ENCODE results near the gene SDHA. TPM values are rescaled to one million over a fixed set of nuclear protein-coding genes. Genes with fewer than 3 reads are reported as not detected.
A peak's percentile ranks its signal among the peaks of the same experiment; 100 is the strongest.
"Not testable (repeated sequence)": the region's sequence is repeated elsewhere in the genome, so short reads cannot be mapped to it uniquely, and the experiment has no call there.

Gene SDHA
- total and polyA plus RNA-seq, 2 experiments from 2014 or later = 247 to 328 TPM

DNA sequence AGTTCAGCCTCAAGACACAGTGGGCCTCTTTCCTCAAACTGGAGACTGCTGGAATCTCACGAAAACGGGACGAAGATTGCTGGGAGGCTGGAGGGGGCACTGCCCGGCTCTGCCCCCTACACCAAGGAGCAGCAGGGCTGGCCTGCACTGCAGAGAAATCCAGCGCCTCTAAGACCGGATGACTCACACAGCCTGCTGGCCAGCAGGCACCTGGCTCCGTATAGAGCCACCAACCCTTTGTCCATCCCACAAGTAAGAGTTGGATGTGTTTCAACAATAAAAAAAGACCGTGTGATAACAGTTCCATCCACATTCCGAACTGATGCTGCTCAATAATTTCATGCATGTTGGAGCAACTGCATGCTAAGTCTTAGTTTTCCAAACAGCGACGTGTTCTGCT lies 11.7 kb upstream of the SDHA start:
- Histone ChIP-seq H3K27me3 (no peaks in the 10 kb centered on the region), H3K36me3 (peaks cover 8% of the 10 kb centered on the region), H3K27ac (peak overlapping the region; percentile 95), H3K9me3 (ENCODE audit: low read depth) (no peaks in the 10 kb centered on the region), H3K4me3 (no peak overlapping the region), H3K4me1 (ENCODE audit: low read depth) (peaks cover 45% of the 10 kb centered on the region)
- peak in 1 of 2 donors; percentile 67 for DNase-seq (ENCODE audit: low read depth in 1 of 2, low spot score in 1 of 2)
- TF ChIP-seq, protein P1, sequence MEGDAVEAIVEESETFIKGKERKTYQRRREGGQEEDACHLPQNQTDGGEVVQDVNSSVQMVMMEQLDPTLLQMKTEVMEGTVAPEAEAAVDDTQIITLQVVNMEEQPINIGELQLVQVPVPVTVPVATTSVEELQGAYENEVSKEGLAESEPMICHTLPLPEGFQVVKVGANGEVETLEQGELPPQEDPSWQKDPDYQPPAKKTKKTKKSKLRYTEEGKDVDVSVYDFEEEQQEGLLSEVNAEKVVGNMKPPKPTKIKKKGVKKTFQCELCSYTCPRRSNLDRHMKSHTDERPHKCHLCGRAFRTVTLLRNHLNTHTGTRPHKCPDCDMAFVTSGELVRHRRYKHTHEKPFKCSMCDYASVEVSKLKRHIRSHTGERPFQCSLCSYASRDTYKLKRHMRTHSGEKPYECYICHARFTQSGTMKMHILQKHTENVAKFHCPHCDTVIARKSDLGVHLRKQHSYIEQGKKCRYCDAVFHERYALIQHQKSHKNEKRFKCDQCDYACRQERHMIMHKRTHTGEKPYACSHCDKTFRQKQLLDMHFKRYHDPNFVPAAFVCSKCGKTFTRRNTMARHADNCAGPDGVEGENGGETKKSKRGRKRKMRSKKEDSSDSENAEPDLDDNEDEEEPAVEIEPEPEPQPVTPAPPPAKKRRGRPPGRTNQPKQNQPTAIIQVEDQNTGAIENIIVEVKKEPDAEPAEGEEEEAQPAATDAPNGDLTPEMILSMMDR (IDR thresholded peaks at IDR 0.05; ENCODE audit: low read depth, low read length) = no peak

DNA sequence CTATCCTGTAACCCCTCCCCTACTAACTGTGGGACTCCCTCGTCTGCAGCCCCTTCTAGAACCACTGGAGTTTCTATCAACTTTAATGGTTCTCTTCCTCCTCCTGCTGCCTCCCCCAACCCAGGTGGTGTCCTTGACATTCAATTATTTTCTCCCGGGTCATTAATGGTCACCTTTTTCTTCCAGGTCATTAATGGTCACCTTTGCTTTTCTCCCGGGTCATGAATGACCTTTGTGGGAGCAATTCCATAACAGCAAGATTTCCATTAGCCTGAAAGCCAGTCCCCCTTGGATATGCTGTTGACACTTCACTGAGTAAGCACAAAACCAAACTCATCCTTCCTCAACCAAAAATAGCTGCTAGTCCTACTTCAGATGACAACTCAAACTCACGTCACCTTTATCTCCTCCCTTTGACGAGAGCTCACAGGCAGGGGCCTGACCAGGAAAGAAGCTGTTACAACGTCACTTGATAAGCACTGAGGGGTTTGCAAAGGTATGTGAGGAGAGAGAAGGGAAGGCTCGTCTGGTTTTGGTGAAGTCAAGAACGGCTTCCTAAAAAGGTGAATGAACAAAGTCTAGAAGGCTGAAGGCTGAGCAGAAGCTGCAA lies 11.1 kb upstream of the SDHA start:
- TF ChIP-seq, protein P1 (IDR thresholded peaks at IDR 0.05; ENCODE audit: low read depth, low read length) = no peak
- Histone ChIP-seq H3K36me3 (peaks cover 8% of the 10 kb centered on the region), H3K9me3 (ENCODE audit: low read depth) (no peaks in the 10 kb centered on the region), H3K27me3 (no peaks in the 10 kb centered on the region), H3K4me1 (ENCODE audit: low read depth) (peaks cover 39% of the 10 kb centered on the region), H3K27ac (peak overlapping the region; percentile 95), H3K4me3 (no peak overlapping the region)
- peak in 1 of 2 donors; percentile 75 for DNase-seq (ENCODE audit: low read depth in 1 of 2, low spot score in 1 of 2)

DNA sequence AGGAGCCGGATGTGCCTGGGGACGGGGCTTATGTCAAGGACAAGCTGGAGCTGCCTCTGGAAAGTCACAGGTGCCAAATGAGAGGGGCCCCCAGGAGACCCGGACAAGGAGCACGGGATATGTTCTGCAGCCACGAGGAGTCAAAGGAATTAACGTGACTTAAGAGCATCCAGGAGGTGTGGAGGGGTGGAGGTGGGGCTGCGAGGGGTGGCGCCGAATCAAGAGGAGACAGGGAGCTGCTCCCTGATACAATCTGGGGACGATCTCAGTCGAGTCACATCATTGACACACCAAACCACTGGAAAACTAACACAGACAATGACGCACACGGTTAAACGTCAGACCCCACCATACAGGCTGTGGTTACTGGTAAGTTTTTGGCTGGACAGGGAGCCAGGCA lies 10.5 kb upstream of the SDHA start:
- H3K4me1 ChIP-seq (ENCODE audit: low read depth) = peaks cover 39% of the 10 kb centered on the region
- H3K9me3 ChIP-seq (ENCODE audit: low read depth) = no peaks in the 10 kb centered on the region
- H3K36me3 ChIP-seq = peaks cover 8% of the 10 kb centered on the region
- DNase-seq (ENCODE audit: low read depth in 1 of 2, low spot score in 1 of 2) = peak in 1 of 2 donors; percentile 36
- TF ChIP-seq, protein P1 (IDR thresholded peaks at IDR 0.05; ENCODE audit: low read depth, low read length) = no peak
- peak overlapping the region; percentile 95 for H3K27ac ChIP-seq
- H3K27me3 ChIP-seq = no peaks in the 10 kb centered on the region
- H3K4me3 ChIP-seq = no peak overlapping the region

DNA sequence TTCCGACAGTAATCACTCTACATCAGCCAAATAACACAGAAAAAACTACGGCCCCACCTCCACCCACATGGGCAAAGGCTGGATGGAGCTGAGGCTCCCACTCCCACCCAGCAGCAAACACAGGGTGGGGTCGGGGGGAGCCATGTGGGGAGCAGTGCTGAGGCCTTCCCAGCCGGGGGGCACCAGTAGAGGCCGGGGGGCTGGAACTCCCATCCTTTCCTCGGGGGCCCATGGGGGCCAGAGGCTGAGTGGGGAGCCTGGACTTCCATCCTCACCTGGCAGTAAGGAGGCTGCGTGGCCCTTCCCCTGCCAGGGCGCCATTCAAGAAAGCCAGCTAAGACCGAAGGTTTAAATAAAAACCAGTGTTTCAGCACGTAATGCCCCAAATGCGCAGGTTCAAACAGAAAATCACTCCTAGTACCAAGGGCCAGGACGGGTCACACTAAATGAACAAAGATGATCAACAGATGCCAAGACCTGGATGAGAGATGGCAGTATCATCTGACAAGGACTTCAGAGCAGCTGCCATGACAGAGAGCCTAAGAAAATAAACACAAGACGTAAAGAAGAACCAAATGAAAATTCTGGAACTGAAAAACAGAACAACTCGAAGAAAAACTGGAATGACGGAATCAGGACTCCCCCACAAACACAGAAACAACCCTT lies 9.5 kb upstream of the SDHA start:
- DNase-seq (ENCODE audit: low read depth in 1 of 2, low spot score in 1 of 2) = no peak
- no peak overlapping the region for H3K4me3 ChIP-seq
- H3K4me1 ChIP-seq (ENCODE audit: low read depth) = peaks cover 39% of the 10 kb centered on the region
- peaks cover 8% of the 10 kb centered on the region for H3K36me3 ChIP-seq
- TF ChIP-seq, protein P1 (IDR thresholded peaks at IDR 0.05; ENCODE audit: low read depth, low read length) = no peak
- H3K27me3 ChIP-seq = no peaks in the 10 kb centered on the region
- peak overlapping the region; percentile 95 for H3K27ac ChIP-seq
- H3K9me3 ChIP-seq (ENCODE audit: low read depth) = no peaks in the 10 kb centered on the region

DNA sequence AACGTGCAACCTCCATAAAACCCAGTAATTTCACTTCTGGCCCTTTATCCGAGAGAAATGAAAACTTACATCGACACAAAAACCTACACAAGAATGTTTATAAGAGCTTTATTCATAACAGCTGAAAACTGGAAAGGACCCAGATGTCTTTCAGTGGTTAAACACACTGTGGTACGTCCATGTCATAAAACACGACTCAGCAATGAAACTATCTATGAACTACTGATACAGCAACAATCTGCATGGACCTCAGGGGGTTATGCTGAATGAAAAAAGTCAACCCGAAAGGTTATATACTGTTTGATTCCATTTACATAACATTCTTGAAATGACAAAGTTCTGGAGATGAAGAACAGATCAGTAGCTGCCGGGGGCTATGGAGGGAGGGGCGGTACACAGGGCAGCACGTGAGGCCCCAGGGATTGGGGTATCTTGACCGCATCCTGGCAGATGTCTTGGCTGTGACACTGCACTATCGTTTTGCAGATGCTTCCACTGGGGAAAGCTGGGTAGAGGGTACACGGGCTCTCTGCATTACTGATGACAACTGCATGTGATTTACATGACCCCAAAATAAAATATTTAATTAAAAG lies 4.2 kb upstream of the SDHA start:
- TF ChIP-seq, protein P1 (IDR thresholded peaks at IDR 0.05; ENCODE audit: low read depth, low read length) = no peak
- no peak for DNase-seq (ENCODE audit: low read depth in 1 of 2, low spot score in 1 of 2)
- Histone ChIP-seq H3K36me3 (no peaks in the 10 kb centered on the region), H3K9me3 (ENCODE audit: low read depth) (no peaks in the 10 kb centered on the region), H3K27me3 (no peaks in the 10 kb centered on the region), H3K4me1 (ENCODE audit: low read depth) (peaks cover 3% of the 10 kb centered on the region), H3K27ac (no peak overlapping the region), H3K4me3 (no peak overlapping the region)

DNA sequence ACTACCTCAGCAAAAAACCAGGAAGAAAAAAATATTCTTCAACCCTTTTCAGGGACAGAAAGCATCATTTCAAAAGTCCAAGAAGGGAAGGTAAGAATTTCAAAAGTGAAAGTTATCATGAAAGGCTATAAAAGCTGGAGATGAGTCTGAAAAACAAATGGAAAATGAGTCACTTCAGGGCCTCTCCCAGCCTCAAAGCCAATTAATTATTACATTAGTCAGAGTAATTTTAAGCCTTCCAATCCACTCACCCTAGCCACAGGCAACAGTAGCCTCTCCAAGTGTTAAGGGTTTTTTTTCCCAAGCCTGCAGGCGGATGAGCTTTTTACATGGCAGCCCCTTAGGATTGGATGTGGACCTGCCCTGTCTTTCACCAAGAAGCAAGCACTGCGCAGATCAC lies 2.9 kb upstream of the SDHA start:
- H3K36me3 ChIP-seq; DNase-seq (ENCODE audit: low read depth in 1 of 2, low spot score in 1 of 2); H3K27me3 ChIP-seq; H3K9me3 ChIP-seq (ENCODE audit: low read depth); H3K27ac ChIP-seq; H3K4me1 ChIP-seq (ENCODE audit: low read depth); H3K4me3 ChIP-seq: not testable (repeated sequence)

DNA sequence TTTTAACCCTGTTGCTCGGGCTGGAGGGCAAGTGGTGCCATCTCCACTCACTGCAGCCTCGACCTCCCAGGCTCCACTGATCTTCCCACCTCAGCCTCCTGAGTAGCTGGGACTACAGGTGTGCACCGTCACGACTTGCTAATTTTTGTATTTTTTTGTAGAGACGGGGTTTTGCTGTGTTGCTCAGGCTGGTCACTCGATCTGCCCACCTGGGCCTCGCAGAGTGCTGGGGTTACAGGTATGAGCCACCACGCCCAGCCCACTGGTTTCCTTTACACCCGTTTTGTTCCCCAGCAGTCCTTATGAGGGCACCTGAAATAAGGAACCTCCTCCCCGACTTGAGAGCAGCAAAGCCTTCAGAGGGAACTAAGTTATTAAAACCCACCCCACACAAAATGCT lies 2.0 kb upstream of the SDHA start:
- DNase-seq (ENCODE audit: low read depth in 1 of 2, low spot score in 1 of 2) = not testable (repeated sequence)

More for the DNA sequence above, 2.0 kb upstream of the SDHA start:
- H3K9me3 ChIP-seq (ENCODE audit: low read depth); H3K4me3 ChIP-seq; H3K4me1 ChIP-seq (ENCODE audit: low read depth); H3K27ac ChIP-seq; H3K36me3 ChIP-seq; H3K27me3 ChIP-seq: not testable (repeated sequence)
